Dendritic cell treated with granulocyte-macrophage colony-stimulating factor and Interleukin-4, amounts not matched to agents 40 ng/mL and 50 ng/mL, for 4 days (primary cell): ENCODE results near the gene ACTR5.
"Not testable (repeated sequence)": the region's sequence is repeated elsewhere in the genome, so short reads cannot be mapped to it uniquely, and the experiment has no call there.

Experiments used
- H3K27ac Mint-ChIP-seq: one replicate; pipeline ENCODE4 v1.8.0; 2022; ENCODE audit warnings: mild to moderate bottlenecking, mixed read lengths
- H3K27me3 Mint-ChIP-seq: one replicate; pipeline ENCODE4 v1.8.0; 2022; ENCODE audit warnings: mild to moderate bottlenecking, mixed read lengths
- H3K36me3 Mint-ChIP-seq: one replicate; pipeline ENCODE4 v1.8.0; 2022; ENCODE audit warnings: low read depth, mixed read lengths
- H3K4me1 Mint-ChIP-seq: one replicate; pipeline ENCODE4 v1.8.0; 2022; ENCODE audit warnings: low read depth, mixed read lengths
- H3K4me3 Mint-ChIP-seq: one replicate; pipeline ENCODE4 v1.8.0; 2022; ENCODE audit warnings: mild to moderate bottlenecking, moderate library complexity, mixed read lengths
- H3K9me3 Mint-ChIP-seq: one replicate; pipeline ENCODE4 v1.8.0; 2022; ENCODE audit warnings: mixed read lengths
- intact Hi-C: fragments of 100-400 bp; cut with micrococcal nuclease; formaldehyde crosslinking; loops from one replicate; pipeline ENCODE4 v1.15.0; 2022

The ACTR5 gene

GRCh38 chr20:38812182-38812581 is 63.9 kb downstream of the ACTR5 start:
- intact Hi-C loops, result no loop called here
- Mint-ChIP-seq H3K9me3 (no peaks in the 10 kb centered on the region), H3K4me3 (no peak overlapping the region), H3K27me3 (peaks cover 13% of the 10 kb centered on the region), H3K27ac (no peak overlapping the region), H3K36me3 (no peaks in the 10 kb centered on the region), H3K4me1 (peaks cover 51% of the 10 kb centered on the region)

DNA sequence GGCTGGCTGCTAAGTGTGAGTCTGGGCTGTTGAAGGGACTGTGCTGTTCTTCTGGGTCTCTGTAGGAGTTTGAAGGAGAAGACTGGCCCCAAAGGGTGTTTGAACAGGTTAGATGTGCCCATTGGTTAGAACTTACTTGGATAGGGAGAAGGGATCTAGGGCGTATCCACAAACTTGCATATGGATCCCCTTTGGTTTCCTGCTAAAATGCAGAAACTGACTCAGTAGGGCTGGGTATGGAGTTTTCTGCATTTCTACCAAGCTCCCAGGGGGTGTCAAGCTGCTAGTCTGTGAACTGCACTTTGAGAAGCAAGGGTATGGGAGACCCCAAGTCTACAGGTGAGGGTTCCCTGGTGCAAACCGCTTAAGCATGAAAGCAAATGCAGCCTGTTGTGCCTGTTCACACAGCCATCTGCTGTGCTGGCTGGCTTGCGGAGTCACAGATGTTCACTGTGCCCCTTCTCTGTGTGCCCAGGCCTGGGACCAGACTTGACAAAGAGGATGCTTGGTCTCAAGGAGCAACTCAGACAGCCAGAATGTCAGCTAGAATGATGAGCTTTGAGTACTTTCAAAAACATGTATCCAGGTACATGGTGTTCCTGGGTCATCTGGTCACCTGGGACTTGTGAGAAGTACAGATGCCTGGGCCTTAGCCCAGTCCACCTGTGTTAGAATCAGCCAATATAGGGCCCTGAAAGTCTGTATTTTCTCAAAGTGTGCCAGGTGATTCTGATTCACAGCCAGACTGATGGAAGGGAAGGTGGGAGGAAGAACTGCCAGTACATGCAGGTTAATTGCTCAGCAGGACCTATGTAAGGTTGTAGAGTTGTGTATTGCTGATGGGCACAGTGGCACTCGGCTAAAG is 64.7 kb downstream of the ACTR5 start:
- peaks cover 6% of the 10 kb centered on the region for H3K27me3 Mint-ChIP-seq
- no peak overlapping the region for H3K4me3 Mint-ChIP-seq
- no peak overlapping the region for H3K27ac Mint-ChIP-seq
- intact Hi-C loops, result no loop called here
- peaks cover 44% of the 10 kb centered on the region for H3K4me1 Mint-ChIP-seq
- H3K9me3 Mint-ChIP-seq, result no peaks in the 10 kb centered on the region
- no peaks in the 10 kb centered on the region for H3K36me3 Mint-ChIP-seq

GRCh38 chr20:38813574-38813962 is 65.3 kb downstream of the ACTR5 start:
- H3K36me3 Mint-ChIP-seq, H3K27me3 Mint-ChIP-seq, H3K27ac Mint-ChIP-seq, H3K9me3 Mint-ChIP-seq, H3K4me3 Mint-ChIP-seq, intact Hi-C loops: not testable (repeated sequence)
- peaks cover 43% of the 10 kb centered on the region for H3K4me1 Mint-ChIP-seq

DNA sequence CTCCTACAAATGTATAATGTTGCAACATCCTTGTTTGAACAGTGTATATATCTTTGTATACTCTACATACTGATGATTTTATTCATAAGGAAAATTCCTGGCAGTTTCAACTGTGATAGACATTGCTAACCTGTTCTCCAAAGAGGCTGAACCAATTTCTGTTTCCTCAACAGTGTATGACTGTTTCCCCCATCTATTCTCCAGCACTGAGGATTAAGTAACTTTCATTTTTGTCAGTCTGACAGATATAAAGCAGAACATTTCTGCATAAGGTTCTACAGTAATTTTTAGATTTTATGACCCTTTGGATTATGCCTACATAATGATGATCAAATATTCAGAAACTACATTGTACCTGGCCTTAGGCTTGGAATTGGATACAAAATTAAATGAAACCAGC is 67.2 kb downstream of the ACTR5 start:
- Mint-ChIP-seq H3K4me1 (peaks cover 30% of the 10 kb centered on the region), H3K9me3 (no peaks in the 10 kb centered on the region), H3K36me3 (no peaks in the 10 kb centered on the region), H3K27ac (no peak overlapping the region), H3K4me3 (no peak overlapping the region), H3K27me3 (no peaks in the 10 kb centered on the region)
- intact Hi-C loops, result no loop called here

DNA sequence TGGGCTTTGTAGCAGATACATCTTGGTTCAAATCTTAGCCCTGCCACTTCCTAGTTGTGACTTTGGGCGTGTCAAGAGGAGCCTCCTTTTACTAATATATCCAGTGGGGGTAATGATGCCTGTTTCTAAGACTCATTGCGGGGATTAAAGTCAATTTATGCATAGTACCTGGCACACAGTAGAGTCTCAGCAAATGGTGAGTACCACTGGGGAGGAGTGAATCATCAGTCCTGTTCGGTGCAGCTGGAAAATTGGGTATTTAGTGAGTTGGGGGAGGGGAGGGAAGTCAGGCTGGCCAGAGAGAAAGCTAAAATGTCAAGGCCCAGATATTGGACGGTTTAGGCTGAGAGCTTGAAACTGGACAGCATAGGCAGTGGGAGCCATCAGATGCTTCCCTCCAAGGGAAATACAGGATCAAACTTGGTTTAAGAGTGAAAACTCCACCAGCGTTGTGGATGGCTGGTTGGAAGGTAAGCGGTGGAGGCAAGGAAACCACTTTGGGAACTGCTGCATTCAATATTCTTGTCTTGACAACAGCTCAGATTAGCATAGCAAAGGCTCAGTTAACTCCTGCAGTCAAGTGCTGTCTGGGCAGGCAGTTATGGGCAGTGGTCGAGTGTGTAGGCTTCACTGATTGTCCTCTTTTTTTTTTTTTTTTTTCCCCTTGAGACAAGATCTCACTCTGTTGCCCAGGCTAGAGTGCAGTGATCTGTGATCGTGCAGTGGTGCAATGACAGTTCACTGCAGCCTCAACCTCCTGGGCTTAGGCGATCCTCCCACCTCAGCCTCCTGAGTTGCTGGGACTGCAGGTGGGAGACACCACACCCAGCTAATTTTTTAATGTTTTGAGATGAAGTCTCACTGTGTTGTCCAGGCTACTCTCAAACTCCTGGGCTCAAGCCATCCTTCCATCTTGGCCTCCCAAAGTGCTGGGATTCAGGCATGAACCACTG is 70.1 kb downstream of the ACTR5 start:
- Mint-ChIP-seq H3K4me1 (peaks cover 17% of the 10 kb centered on the region), H3K36me3 (no peaks in the 10 kb centered on the region), H3K9me3 (no peaks in the 10 kb centered on the region), H3K4me3 (no peak overlapping the region), H3K27ac (no peak overlapping the region), H3K27me3 (no peaks in the 10 kb centered on the region)
- intact Hi-C loops, result no loop called here
